ENCODE data around the gene PEAK1.

The PEAK1 gene

GRCh38 chr15:77361456-77361855, 58.4 kb downstream of the PEAK1 start:
- DNase-seq (ENCODE audit: low spot score), result no peak
- no peak overlapping the region for H3K4me3 ChIP-seq
- no peak overlapping the region for H3K27ac ChIP-seq
- TF ChIP-seq CTCF (IDR thresholded peaks at IDR 0.05), result no peak

GRCh38 chr15:77358545-77359240, 61.2 kb downstream of the PEAK1 start:
- H3K27ac ChIP-seq, result no peak overlapping the region
- DNase-seq (ENCODE audit: low spot score), result no peak
- no peak overlapping the region for H3K4me3 ChIP-seq
- no peak for TF ChIP-seq CTCF (IDR thresholded peaks at IDR 0.05)

GRCh38 chr15:77356305-77356704, 63.6 kb downstream of the PEAK1 start:
- TF ChIP-seq CTCF (IDR thresholded peaks at IDR 0.05), result no peak
- Histone ChIP-seq H3K4me3 (no peak overlapping the region), H3K27ac (no peak overlapping the region)
- no peak for DNase-seq (ENCODE audit: low spot score)

- Histone ChIP-seq H3K4me3 (no peak overlapping the region), H3K27ac (no peak overlapping the region)
- no peak for TF ChIP-seq CTCF (IDR thresholded peaks at IDR 0.05)
- no peak for DNase-seq (ENCODE audit: low spot score)
These were observed 64.6 kb downstream of the PEAK1 start for GRCh38 chr15:77355321-77355720.

GRCh38 chr15:77354063-77354462, 65.8 kb downstream of the PEAK1 start:
- Histone ChIP-seq H3K4me3 (no peak overlapping the region), H3K27ac (no peak overlapping the region)
- no peak for DNase-seq (ENCODE audit: low spot score)
- no peak for TF ChIP-seq CTCF (IDR thresholded peaks at IDR 0.05)

- Histone ChIP-seq H3K27ac (no peak overlapping the region), H3K4me3 (no peak overlapping the region)
- no peak for TF ChIP-seq CTCF (IDR thresholded peaks at IDR 0.05)
- DNase-seq (ENCODE audit: low spot score), result no peak
These were observed 67.0 kb downstream of the PEAK1 start for GRCh38 chr15:77352887-77353286.

- TF ChIP-seq CTCF (IDR thresholded peaks at IDR 0.05), result no peak
- H3K4me3 ChIP-seq, result no peak overlapping the region
- DNase-seq (ENCODE audit: low spot score), result no peak
- H3K27ac ChIP-seq, result no peak overlapping the region
These were observed 69.1 kb downstream of the PEAK1 start for GRCh38 chr15:77350792-77351191.

All from coronary artery (tissue), 2 donors.